Kidney (tissue), 14 donors: ENCODE results near the gene SREK1IP1. TPM values are rescaled to one million over a fixed set of nuclear protein-coding genes. Genes with fewer than 3 reads are reported as not detected.

ENCODE experiments used
- DNase-seq, 5 donors: peaks; one replicate each; pipeline ENCODE4 v3.0.0-alpha.2; 2013 to 2020
- FAIRE-seq: peaks from 2 replicates; lab custom pipeline; 2012; peaks lifted over from hg19 to GRCh38; lab: Jason Lieb, UNC
- H3K27ac ChIP-seq, 2 donors: one replicate each; pipeline ENCODE4 v1.7.0; 2013; ENCODE audit warnings: low read depth in 2 of 2, low read length in 2 of 2, inconsistent platforms in 1 of 2
- H3K27me3 ChIP-seq: one replicate; pipeline ENCODE4 v1.7.1; 2013; ENCODE audit warnings: low read length, inconsistent platforms; ENCODE audit not compliant: control insufficient read depth, insufficient read depth
- H3K36me3 ChIP-seq, 3 donors: one replicate each; pipeline versions ENCODE4 v1.7.0 to v1.7.1; 2013; ENCODE audit warnings: low read length in 3 of 3, control low read depth in 1 of 3, inconsistent platforms in 1 of 3; ENCODE audit not compliant: insufficient read depth in 3 of 3, control insufficient read depth in 2 of 3
- H3K4me1 ChIP-seq, 3 donors: one replicate each; pipeline versions ENCODE4 v1.7.0 to v1.7.1; 2013; ENCODE audit warnings: low read length in 3 of 3, inconsistent platforms in 1 of 3, low read depth in 1 of 3; ENCODE audit not compliant: control insufficient read depth in 2 of 3, insufficient read depth in 2 of 3
- H3K4me3 ChIP-seq, 3 donors: one replicate each; pipeline versions ENCODE4 v1.7.0 to v1.8.1; 2013; ENCODE audit warnings: low read length in 3 of 3, control low read depth in 1 of 3, inconsistent platforms in 1 of 3
- H3K9ac ChIP-seq, 3 donors: one replicate each; pipeline versions ENCODE4 v1.7.0 to v1.7.1; 2013; ENCODE audit warnings: low read length in 3 of 3, control low read depth in 1 of 3, inconsistent platforms in 1 of 3
- H3K9me3 ChIP-seq, 3 donors: one replicate each; pipeline versions ENCODE4 v1.7.0 to v1.7.1; 2013; ENCODE audit warnings: low read length in 3 of 3, control low read depth in 1 of 3, inconsistent platforms in 1 of 3; ENCODE audit not compliant: control insufficient read depth in 2 of 3, insufficient read depth in 1 of 3
- CTCF ChIP-seq: IDR thresholded peaks from 3 replicates; pipeline ENCODE4 v1.5.1; 2012; ENCODE audit warnings: mild to moderate bottlenecking, moderate library complexity, borderline replicate concordance; ENCODE audit not compliant: insufficient read depth; ENCODE audit errors: extremely low read depth
- intact Hi-C: fragments of 100-400 bp; cut with DNase I; formaldehyde crosslinking; loops from one replicate; pipeline ENCODE4 v1.11.1; 2022
- polyA plus RNA-seq: library from polyadenylated mRNA; stranded (reverse); fragments of 350-450 nt; fragmentation: Illumina TruSeq; extraction: RNeasy Lipid Tissue Mini Kit (QIAGEN cat#74804); gene quantifications from one replicate; pipeline ENCODE4 v1.2.3, GENCODE V29; 2014; ENCODE audit warnings: low read depth, low replicate concordance; ENCODE audit not compliant: insufficient read depth
- total RNA-seq: library from RNA; stranded (reverse); fragmentation: NEBNext Ultra II Directional; extraction: Animal tissue kit (Norgen Biotek cat#: 25700); gene quantifications from one replicate; pipeline ENCODE4 v1.2.1, GENCODE V29; 2021
- donor health status: control.
- donor health status: control.
- donor health status: control.
- donor health status: control.
- donor health status: control.
- donor health status: DM: yes; HTN: yes; CAD: no.
- donor health status: Normal renal cell carcinoma (clear cell type).

Gene SREK1IP1
- total and polyA plus RNA-seq, 2 donors from 2014 or later: 16.8 to 21.8 TPM

DNA sequence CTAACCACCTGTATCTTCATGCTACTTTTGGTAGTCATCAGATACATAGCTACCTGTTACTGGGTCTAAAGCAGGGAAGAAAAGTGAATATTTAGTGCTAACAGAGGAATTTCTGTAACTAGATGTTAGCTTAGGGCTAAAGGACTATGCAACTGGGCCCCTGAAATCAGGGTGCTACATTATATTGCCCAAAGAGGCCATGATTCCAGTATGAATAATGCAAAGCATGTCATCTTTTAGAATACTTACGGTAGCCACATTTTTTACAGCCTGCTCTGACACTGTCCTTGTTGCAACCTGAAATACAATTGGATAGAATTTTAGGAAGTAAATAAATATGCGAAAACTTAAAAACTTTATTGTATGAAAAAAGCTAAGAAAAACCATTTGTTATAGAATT lies 14.4 kb downstream of the SREK1IP1 start:
- H3K4me1 ChIP-seq: peaks cover 0 to 3% (median 0%) of the 10 kb centered on the region in 3 donors
- H3K27ac ChIP-seq: no peak overlapping the region
- no peaks in the 10 kb centered on the region for H3K27me3 ChIP-seq
- H3K4me3 ChIP-seq: no peak overlapping the region
- TF ChIP-seq CTCF: no peak
- H3K9ac ChIP-seq: no peak overlapping the region
- H3K9me3 ChIP-seq: no peaks in the 10 kb centered on the region
- DNase-seq (no peak), FAIRE-seq (no peak)
- intact Hi-C loops: no loop called here
- peaks cover 0 to 2% (median 0%) of the 10 kb centered on the region in 3 donors for H3K36me3 ChIP-seq

GRCh38 chr5:64749385-64749784 lies 19.1 kb downstream of the SREK1IP1 start:
- no peak for TF ChIP-seq CTCF
- FAIRE-seq (no peak), DNase-seq (no peak)
- H3K4me1 ChIP-seq: no peaks in the 10 kb centered on the region
- no peaks in the 10 kb centered on the region for H3K9me3 ChIP-seq
- no peak overlapping the region for H3K4me3 ChIP-seq
- no peak overlapping the region for H3K9ac ChIP-seq
- intact Hi-C loops: no loop called here
- no peaks in the 10 kb centered on the region for H3K27me3 ChIP-seq
- peaks cover 0 to 2% (median 0%) of the 10 kb centered on the region in 3 donors for H3K36me3 ChIP-seq
- no peak overlapping the region for H3K27ac ChIP-seq

DNA sequence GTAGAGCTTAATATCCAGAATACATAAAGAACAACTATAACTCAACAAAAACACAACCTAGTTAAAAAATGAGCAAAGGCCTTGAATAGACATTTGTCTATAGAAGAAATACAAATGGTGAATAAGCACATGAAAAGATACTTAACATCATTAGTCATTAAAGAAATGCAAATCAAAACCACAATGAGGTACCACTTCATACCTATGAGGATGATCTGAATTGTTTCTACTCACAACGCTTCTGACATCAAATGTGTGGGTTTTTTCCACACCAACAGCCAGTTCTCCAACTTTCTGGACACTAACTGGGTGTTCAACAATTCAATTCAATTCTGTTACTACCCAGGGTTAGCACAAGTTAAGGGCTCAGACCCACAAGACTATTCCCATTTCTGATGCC lies 22.0 kb downstream of the SREK1IP1 start:
- Histone ChIP-seq H3K9ac (no peak overlapping the region), H3K27ac (no peak overlapping the region), H3K9me3 (no peaks in the 10 kb centered on the region), H3K4me1 (no peaks in the 10 kb centered on the region), H3K27me3 (no peaks in the 10 kb centered on the region), H3K4me3 (no peak overlapping the region), H3K36me3 (no peaks in the 10 kb centered on the region)
- DNase-seq (no peak), FAIRE-seq (no peak)
- intact Hi-C loops: no loop called here
- no peak for TF ChIP-seq CTCF

DNA sequence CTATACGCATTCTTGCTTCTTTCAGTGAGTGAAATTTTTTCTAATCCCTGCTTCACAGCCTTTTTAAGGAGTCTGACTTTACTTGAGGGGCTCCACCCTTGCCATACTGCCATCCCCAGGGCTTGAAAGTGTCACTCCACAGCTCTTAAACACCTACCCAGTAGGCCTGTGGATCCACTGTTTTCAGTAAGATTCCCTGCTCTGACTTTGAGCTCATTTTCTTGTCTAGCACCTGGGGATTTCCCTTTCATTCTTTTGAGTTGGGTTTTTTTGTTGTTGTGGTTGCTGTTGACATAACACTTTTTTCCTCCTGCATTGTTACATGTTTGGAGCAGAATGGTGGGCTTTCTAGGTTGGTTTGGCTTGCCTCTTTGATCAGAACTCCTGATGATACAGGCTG lies 23.6 kb downstream of the SREK1IP1 start:
- intact Hi-C loops: no loop called here
- FAIRE-seq (no peak), DNase-seq (no peak)
- Histone ChIP-seq H3K27me3 (no peaks in the 10 kb centered on the region), H3K4me1 (no peaks in the 10 kb centered on the region), H3K9me3 (no peaks in the 10 kb centered on the region), H3K36me3 (peaks cover 0 to 2% (median 0%) of the 10 kb centered on the region in 3 donors), H3K27ac (no peak overlapping the region), H3K4me3 (no peak overlapping the region), H3K9ac (no peak overlapping the region)
- TF ChIP-seq CTCF: no peak
